Inferior parietal cortex (tissue), 1 donor: ENCODE results near the gene DESI2.

Source experiments
- DNase-seq: peaks from one replicate; pipeline ENCODE4 v3.0.0-alpha.2; 2016; ENCODE audit errors: extremely low spot score

Gene DESI2

DNA sequence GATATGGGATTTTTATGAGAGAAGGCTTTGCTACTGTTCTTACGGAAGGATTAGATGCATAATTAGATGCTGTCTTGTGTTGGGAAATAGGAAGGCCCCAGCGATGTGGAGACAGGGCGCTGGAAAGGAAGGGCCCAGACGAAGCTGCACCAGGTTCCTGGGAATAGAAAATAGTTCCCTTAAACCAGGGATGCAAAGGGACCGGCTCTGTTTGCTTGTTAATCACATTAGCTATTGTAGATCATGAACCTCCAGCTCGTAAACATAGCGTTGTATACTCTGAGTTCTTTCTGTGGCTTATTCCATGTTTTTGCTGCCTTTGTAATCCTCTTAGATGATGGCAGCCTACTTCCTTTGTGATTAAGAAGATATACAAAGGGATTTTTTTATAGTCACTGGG lies 102.7 kb downstream of the DESI2 start:
- no peak for DNase-seq

DNA sequence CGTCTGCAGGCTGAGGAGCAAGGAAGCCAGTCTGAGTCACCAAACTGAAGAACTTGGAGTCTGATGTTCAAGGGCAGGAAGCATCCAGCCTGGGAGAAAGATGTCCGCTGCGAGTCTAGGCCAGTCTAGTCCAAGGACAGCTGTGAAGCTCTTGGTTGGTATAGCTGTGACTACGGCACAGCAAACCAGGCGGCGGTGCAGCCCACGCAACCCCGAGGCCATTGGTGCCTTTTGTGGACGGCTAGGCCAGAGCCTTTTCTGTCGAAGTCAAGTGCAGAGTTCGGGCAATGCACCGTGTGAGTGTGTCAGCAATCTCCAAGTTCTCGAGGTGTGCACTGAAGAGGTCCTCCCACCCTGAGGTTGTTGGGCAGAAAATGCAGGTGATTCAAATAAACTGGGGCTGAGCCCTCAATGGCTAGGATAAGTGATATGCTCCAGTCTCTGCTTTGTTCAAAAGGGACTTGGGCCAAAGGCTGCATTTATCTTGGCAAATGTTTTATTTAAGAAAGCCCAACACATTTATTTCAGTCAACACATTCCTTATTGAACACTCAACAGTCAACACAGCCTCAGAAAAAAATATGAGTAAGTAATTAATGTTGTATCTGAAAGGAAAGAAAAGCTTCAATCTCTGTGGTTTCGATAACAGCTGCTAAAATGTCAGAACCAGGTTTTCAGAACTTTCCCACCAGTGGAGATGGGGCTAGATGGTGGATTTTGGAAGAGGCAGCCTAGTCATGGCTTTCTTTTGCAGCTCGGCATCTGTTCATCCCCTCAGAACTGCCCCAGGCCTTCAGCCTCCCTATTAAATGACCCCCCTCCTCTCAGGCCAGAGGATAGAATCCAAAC lies 104.4 kb downstream of the DESI2 start:
- DNase-seq = no peak
